Prostate gland (tissue), 2 donors: ENCODE measurements around the gene ST6GALNAC4.

Experiments
- POLR2A ChIP-seq: fragments of 450-650 bp; IDR thresholded peaks from one replicate; pipeline ENCODE4 v1.6.1; 2016; ENCODE audit warnings: antibody characterized with exemption, mild to moderate bottlenecking
- POLR2AphosphoS5 ChIP-seq: sonication (generic); formaldehyde crosslinking; IDR thresholded peaks from one replicate; pipeline ENCODE4 v1.6.1; 2017; ENCODE audit warnings: antibody characterized with exemption
- TF ChIP-seq, protein P1 (sequence below), 4 experiments: fragments of 200-600 bp in 2 of 4; fragments of 450-650 bp in 2 of 4; sonication (generic) in 2 of 4; IDR thresholded peaks; 1 replicate in 3 of 4; 2 replicates in 1 of 4; pipeline ENCODE4 v1.5.1; 2016 to 2019; ENCODE audit warnings: antibody characterized with exemption in 4 of 4, mild to moderate bottlenecking in 2 of 4, moderate library complexity in 2 of 4

DNA sequence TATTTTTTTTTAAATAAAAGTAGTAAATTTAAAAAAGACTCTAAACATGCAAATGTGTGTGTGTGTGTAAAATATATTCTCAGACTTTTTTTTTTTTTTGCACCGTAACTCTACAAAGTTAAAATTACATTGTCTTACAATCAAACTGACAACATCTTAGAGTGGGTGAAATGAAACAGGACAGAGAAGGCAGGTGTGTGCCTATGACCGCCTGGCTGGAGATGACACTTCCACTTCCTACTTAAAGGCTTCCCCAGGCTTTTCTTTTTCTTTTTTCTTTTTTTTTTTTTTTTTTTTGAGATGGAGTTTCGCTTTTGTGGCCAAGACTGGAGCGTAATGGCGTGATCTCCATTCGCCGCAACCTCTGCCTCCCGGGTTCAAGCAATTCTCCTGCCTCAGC lies 36.7 kb downstream of the ST6GALNAC4 start:
- no peak for TF ChIP-seq POLR2A
- TF ChIP-seq, protein P1, sequence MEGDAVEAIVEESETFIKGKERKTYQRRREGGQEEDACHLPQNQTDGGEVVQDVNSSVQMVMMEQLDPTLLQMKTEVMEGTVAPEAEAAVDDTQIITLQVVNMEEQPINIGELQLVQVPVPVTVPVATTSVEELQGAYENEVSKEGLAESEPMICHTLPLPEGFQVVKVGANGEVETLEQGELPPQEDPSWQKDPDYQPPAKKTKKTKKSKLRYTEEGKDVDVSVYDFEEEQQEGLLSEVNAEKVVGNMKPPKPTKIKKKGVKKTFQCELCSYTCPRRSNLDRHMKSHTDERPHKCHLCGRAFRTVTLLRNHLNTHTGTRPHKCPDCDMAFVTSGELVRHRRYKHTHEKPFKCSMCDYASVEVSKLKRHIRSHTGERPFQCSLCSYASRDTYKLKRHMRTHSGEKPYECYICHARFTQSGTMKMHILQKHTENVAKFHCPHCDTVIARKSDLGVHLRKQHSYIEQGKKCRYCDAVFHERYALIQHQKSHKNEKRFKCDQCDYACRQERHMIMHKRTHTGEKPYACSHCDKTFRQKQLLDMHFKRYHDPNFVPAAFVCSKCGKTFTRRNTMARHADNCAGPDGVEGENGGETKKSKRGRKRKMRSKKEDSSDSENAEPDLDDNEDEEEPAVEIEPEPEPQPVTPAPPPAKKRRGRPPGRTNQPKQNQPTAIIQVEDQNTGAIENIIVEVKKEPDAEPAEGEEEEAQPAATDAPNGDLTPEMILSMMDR (IDR thresholded peaks at IDR 0.05), result no peak
- no peak for TF ChIP-seq POLR2AphosphoS5
